GM10847 (cell line): ENCODE results near the gene SNX24.

ENCODE experiments used
- POLR2A ChIP-seq: IDR thresholded peaks from 2 replicates; pipeline ENCODE4 v1.6.1; 2011; ENCODE audit not compliant: insufficient read length; ENCODE audit errors: extremely low read depth

The SNX24 gene

GRCh38 chr5:122967625-122968024, 122.2 kb downstream of the SNX24 start:
- TF ChIP-seq POLR2A, result no peak

GRCh38 chr5:122971333-122971732, 125.9 kb downstream of the SNX24 start:
- no peak for TF ChIP-seq POLR2A

GRCh38 chr5:122972877-122973276, 127.5 kb downstream of the SNX24 start:
- no peak for TF ChIP-seq POLR2A

- no peak for TF ChIP-seq POLR2A
Measured at GRCh38 chr5:122977319-122977718, 131.9 kb downstream of the SNX24 start.

- TF ChIP-seq POLR2A, result no peak
Measured at GRCh38 chr5:122978068-122978467, 132.7 kb downstream of the SNX24 start.

GRCh38 chr5:122978644-122979297, 133.4 kb downstream of the SNX24 start:
- TF ChIP-seq POLR2A, result no peak

GRCh38 chr5:122981846-122982245, 136.4 kb downstream of the SNX24 start:
- no peak for TF ChIP-seq POLR2A

- no peak for TF ChIP-seq POLR2A
Measured at GRCh38 chr5:122982376-122982775, 137.0 kb downstream of the SNX24 start.

GRCh38 chr5:122984425-122984824, 139.0 kb downstream of the SNX24 start:
- TF ChIP-seq POLR2A, result no peak

GRCh38 chr5:122985006-122985700, 139.7 kb downstream of the SNX24 start:
- no peak for TF ChIP-seq POLR2A

GRCh38 chr5:122985954-122986721, 140.7 kb downstream of the SNX24 start:
- no peak for TF ChIP-seq POLR2A

GRCh38 chr5:122996091-122996490, 150.7 kb downstream of the SNX24 start:
- no peak for TF ChIP-seq POLR2A

- TF ChIP-seq POLR2A, result no peak
Measured at GRCh38 chr5:122997294-122997693, 151.9 kb downstream of the SNX24 start.

GRCh38 chr5:122999947-123000563, 154.6 kb downstream of the SNX24 start:
- no peak for TF ChIP-seq POLR2A

- no peak for TF ChIP-seq POLR2A
Measured at GRCh38 chr5:123000731-123001130, 155.3 kb downstream of the SNX24 start.

GRCh38 chr5:123001808-123002207, 156.4 kb downstream of the SNX24 start:
- TF ChIP-seq POLR2A, result no peak
